Bronchial epithelial cell (primary cell): ENCODE measurements around the gene ZSCAN16. TPM values are rescaled to one million over a fixed set of nuclear protein-coding genes. Genes with fewer than 3 reads are reported as not detected.

Experiments used
- DNase-seq: peaks from one replicate; pipeline ENCODE4 v3.0.0-alpha.2; 2010; ENCODE audit warnings: low read depth
- FAIRE-seq: peaks from 2 replicates; lab custom pipeline; 2011; peaks lifted over from hg19 to GRCh38; lab: Jason Lieb, UNC
- H3K27me3 ChIP-seq: 2 replicates; pipeline ENCODE4 v1.5.1; 2011; ENCODE audit warnings: low read length; ENCODE audit not compliant: control insufficient read depth, insufficient read depth
- H3K36me3 ChIP-seq: 2 replicates; pipeline ENCODE4 v1.5.1; 2011; ENCODE audit warnings: low read length; ENCODE audit not compliant: control insufficient read depth, insufficient read depth
- H3K4me3 ChIP-seq: 2 replicates; pipeline ENCODE4 v1.5.1; 2011; ENCODE audit warnings: mild to moderate bottlenecking, low read depth, low read length, control low read depth
- total RNA-seq: library from RNA; depleted of rRNA; stranded (reverse); fragments of >200 nt; gene quantifications from 2 replicates; pipeline ENCODE4 v1.2.1, GENCODE V29; 2014
- TF ChIP-seq, protein P1 (sequence below): IDR thresholded peaks from 2 replicates; pipeline ENCODE4 v1.5.1; 2011; ENCODE audit warnings: mild to moderate bottlenecking, moderate library complexity, low read length, control low read depth, inconsistent platforms; ENCODE audit not compliant: insufficient read depth, severe bottlenecking

The ZSCAN16 gene
- total RNA-seq, 1 donor from 2014 or later, result 9.5 TPM

DNA sequence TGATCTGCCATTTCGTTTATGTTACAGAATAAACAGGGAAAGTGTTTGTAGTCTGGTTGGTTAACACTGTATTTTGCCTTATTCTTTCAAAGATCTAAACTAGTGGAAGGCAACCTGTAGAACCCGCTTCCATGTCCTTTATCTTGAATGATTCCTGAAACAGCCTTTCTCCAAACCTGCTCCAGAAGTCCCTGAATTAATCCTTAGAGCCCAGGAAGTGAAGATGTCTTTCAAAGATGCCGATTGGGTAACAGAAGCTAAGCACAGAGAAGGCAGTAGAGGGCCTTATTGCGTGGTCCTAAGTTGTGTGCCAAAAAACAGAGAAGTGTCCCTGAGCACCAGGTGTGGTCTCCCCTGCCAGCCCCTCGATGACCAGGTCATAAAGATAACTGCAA lies 19.2 kb upstream of the ZSCAN16 start:
- DNase-seq (peak; percentile 40), FAIRE-seq (no peak)
- TF ChIP-seq, protein P1, sequence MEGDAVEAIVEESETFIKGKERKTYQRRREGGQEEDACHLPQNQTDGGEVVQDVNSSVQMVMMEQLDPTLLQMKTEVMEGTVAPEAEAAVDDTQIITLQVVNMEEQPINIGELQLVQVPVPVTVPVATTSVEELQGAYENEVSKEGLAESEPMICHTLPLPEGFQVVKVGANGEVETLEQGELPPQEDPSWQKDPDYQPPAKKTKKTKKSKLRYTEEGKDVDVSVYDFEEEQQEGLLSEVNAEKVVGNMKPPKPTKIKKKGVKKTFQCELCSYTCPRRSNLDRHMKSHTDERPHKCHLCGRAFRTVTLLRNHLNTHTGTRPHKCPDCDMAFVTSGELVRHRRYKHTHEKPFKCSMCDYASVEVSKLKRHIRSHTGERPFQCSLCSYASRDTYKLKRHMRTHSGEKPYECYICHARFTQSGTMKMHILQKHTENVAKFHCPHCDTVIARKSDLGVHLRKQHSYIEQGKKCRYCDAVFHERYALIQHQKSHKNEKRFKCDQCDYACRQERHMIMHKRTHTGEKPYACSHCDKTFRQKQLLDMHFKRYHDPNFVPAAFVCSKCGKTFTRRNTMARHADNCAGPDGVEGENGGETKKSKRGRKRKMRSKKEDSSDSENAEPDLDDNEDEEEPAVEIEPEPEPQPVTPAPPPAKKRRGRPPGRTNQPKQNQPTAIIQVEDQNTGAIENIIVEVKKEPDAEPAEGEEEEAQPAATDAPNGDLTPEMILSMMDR, result no peak
- peak overlapping the region; percentile 76 for H3K4me3 ChIP-seq
- H3K36me3 ChIP-seq, result no peaks in the 10 kb centered on the region
- no peaks in the 10 kb centered on the region for H3K27me3 ChIP-seq

- no peaks in the 10 kb centered on the region for H3K27me3 ChIP-seq
- no peaks in the 10 kb centered on the region for H3K36me3 ChIP-seq
- no peak overlapping the region for H3K4me3 ChIP-seq
- FAIRE-seq (no peak), DNase-seq (no peak)
- TF ChIP-seq, protein P1, result no peak
Measured at GRCh38 chr6:28107506-28107905, 16.9 kb upstream of the ZSCAN16 start.

- Histone ChIP-seq H3K27me3 (no peaks in the 10 kb centered on the region), H3K36me3 (no peaks in the 10 kb centered on the region), H3K4me3 (no peak overlapping the region)
- FAIRE-seq, result no peak
- TF ChIP-seq, protein P1, result no peak
- no peak for DNase-seq
Measured at GRCh38 chr6:28111964-28112363, 12.4 kb upstream of the ZSCAN16 start.

DNA sequence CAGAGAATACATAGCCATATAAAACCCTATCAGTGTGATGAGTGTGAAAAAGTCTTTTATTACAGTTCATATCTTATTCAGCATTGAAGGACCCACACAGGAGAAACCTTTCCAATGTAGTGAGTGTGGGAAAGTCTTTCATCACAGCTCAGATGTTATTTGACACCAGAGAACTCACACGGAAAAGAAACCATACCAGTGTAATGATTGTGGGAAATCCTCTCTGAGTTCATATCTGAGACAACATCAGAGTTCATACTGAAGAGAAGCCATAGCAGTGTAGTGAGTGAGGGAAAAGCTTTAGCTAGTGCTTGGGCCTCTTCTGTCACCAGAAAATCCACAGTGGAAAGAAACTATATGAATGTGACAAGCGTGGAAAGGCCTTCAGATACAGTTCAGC lies 8.6 kb upstream of the ZSCAN16 start:
- TF ChIP-seq, protein P1, result no peak
- H3K27me3 ChIP-seq, result no peaks in the 10 kb centered on the region
- no peaks in the 10 kb centered on the region for H3K36me3 ChIP-seq
- FAIRE-seq (no peak), DNase-seq (no peak)
- no peak overlapping the region for H3K4me3 ChIP-seq

DNA sequence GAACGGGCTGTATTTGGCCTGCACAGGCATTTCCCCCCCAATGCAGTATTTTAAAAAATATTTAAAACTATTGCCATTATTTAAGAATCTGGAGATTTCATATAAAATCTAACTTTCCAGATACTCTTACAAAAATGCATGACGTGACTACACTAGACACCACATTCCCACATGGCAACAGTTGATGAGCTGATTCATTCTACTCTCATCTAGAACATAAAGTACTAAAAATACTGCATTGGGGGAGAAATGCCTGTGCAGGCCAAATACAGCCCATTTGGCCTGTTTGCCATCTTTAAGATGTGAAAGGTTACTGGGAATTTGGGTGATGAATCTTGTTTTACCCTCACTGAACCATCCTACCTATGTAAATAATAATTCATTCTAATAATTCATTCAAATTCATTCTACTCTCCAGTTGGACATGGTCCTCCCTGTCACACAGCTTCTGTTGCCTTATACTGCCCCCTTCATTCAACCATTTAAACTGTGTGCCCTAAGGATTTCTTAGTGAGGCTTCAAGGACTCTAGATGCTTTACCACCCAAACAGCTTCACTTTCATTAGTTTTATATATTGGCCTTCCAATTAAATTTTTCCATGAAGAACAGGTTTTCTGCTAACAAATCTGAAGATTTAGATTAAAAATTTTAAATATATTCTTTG lies 6.9 kb upstream of the ZSCAN16 start:
- no peak for DNase-seq
- TF ChIP-seq, protein P1, result no peak
- Histone ChIP-seq H3K27me3 (no peaks in the 10 kb centered on the region), H3K4me3 (no peak overlapping the region), H3K36me3 (no peaks in the 10 kb centered on the region)
- FAIRE-seq, result no peak

- Histone ChIP-seq H3K36me3 (no peaks in the 10 kb centered on the region), H3K4me3 (no peak overlapping the region), H3K27me3 (no peaks in the 10 kb centered on the region)
- DNase-seq, result no peak
- FAIRE-seq, result no peak
- TF ChIP-seq, protein P1, result no peak
Measured at GRCh38 chr6:28118217-28118616, 6.2 kb upstream of the ZSCAN16 start.
